Suprapubic skin (tissue), 4 donors: ENCODE data around the gene LRP1B. TPM values are rescaled to one million over a fixed set of nuclear protein-coding genes. Genes with fewer than 3 reads are reported as not detected.

ENCODE experiments used
- DNase-seq, 2 donors: peaks; one replicate each; pipeline ENCODE4 v3.0.0-alpha.2; 2019; ENCODE audit warnings: low spot score in 2 of 2
- H3K27ac ChIP-seq: fragments of 200-600 bp; sonication (generic); one replicate; pipeline ENCODE4 v1.5.1; 2019
- H3K27me3 ChIP-seq: fragments of 200-600 bp; sonication (generic); one replicate; pipeline ENCODE4 v1.5.1; 2019
- H3K36me3 ChIP-seq: fragments of 200-600 bp; sonication (generic); one replicate; pipeline ENCODE4 v1.5.1; 2019
- H3K4me1 ChIP-seq: fragments of 200-600 bp; sonication (generic); one replicate; pipeline ENCODE4 v1.5.1; 2019
- H3K4me3 ChIP-seq: fragments of 200-600 bp; sonication (generic); one replicate; pipeline ENCODE4 v1.5.1; 2019; ENCODE audit warnings: mild to moderate bottlenecking
- H3K9me3 ChIP-seq: fragments of 200-600 bp; sonication (generic); one replicate; pipeline ENCODE4 v1.5.1; 2019
- EP300 ChIP-seq: sonication (generic); formaldehyde crosslinking; IDR thresholded peaks from one replicate; pipeline ENCODE4 v1.6.1; 2017; ENCODE audit warnings: antibody characterized with exemption
- POLR2A ChIP-seq, 2 donors: fragments of 450-650 bp; IDR thresholded peaks; one replicate each; pipeline ENCODE4 v1.6.1; 2017; ENCODE audit warnings: antibody characterized with exemption in 2 of 2, mild to moderate bottlenecking in 2 of 2, moderate library complexity in 2 of 2
- POLR2AphosphoS5 ChIP-seq, 3 donors: sonication (generic); formaldehyde crosslinking; IDR thresholded peaks; one replicate each; pipeline ENCODE4 v1.6.1; 2017; ENCODE audit warnings: antibody characterized with exemption in 3 of 3
- WGBS: methylation state at CpG from one replicate; pipeline ENCODE4 v1.1.5; 2018; 5-methylcytosine and 5-hydroxymethylcytosine counted together
- total RNA-seq, 4 donors: library from RNA; depleted of rRNA; stranded (reverse); fragments of >200 nt; gene quantifications; one replicate each; pipeline ENCODE4 v1.1.0, GENCODE V29; 2016
- TF ChIP-seq, protein P1 (sequence below), 2 donors: fragments of 200-600 bp in 1 of 2; fragments of 450-650 bp in 1 of 2; sonication (generic) in 1 of 2; IDR thresholded peaks; one replicate each; pipeline ENCODE4 v1.5.1; 2016 to 2019; ENCODE audit warnings: antibody characterized with exemption in 2 of 2, mild to moderate bottlenecking in 1 of 2, moderate library complexity in 1 of 2

Gene LRP1B
- total RNA-seq, 4 donors from 2014 or later, result 0.11 to 2.7 (median 1.3) TPM

DNA sequence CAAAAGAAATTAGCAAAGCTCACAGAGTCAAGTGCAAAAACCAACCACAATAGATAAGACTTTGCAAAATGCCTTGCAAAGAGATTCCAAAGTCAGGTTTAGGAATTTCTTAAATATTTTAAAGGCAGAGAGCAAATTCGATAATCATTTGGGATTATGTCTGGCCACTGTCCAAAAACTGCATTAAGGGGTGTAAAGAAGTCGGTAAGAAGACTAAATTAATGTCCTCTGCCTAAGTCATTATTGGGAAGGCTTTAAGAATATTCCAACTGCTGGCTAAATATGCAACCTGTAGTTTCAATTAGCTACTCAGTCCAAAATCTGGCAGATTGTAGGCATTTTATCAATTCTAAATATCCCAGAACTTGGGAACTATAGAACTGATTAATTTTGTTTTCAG lies 13.7 kb upstream of the LRP1B start:
- Histone ChIP-seq H3K27me3 (no peaks in the 10 kb centered on the region), H3K27ac (no peak overlapping the region), H3K36me3 (no peaks in the 10 kb centered on the region), H3K4me1 (no peaks in the 10 kb centered on the region), H3K9me3 (no peaks in the 10 kb centered on the region), H3K4me3 (no peak overlapping the region)
- no peak for DNase-seq
- 58% methylated on average over 2 of the region's 2 CpGs for WGBS
- TF ChIP-seq POLR2AphosphoS5 (IDR thresholded peaks at IDR 0.05) (no peak), POLR2A (IDR thresholded peaks at IDR 0.05) (no peak), EP300 (no peak)
- TF ChIP-seq, protein P1, sequence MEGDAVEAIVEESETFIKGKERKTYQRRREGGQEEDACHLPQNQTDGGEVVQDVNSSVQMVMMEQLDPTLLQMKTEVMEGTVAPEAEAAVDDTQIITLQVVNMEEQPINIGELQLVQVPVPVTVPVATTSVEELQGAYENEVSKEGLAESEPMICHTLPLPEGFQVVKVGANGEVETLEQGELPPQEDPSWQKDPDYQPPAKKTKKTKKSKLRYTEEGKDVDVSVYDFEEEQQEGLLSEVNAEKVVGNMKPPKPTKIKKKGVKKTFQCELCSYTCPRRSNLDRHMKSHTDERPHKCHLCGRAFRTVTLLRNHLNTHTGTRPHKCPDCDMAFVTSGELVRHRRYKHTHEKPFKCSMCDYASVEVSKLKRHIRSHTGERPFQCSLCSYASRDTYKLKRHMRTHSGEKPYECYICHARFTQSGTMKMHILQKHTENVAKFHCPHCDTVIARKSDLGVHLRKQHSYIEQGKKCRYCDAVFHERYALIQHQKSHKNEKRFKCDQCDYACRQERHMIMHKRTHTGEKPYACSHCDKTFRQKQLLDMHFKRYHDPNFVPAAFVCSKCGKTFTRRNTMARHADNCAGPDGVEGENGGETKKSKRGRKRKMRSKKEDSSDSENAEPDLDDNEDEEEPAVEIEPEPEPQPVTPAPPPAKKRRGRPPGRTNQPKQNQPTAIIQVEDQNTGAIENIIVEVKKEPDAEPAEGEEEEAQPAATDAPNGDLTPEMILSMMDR (IDR thresholded peaks at IDR 0.05), result no peak

DNA sequence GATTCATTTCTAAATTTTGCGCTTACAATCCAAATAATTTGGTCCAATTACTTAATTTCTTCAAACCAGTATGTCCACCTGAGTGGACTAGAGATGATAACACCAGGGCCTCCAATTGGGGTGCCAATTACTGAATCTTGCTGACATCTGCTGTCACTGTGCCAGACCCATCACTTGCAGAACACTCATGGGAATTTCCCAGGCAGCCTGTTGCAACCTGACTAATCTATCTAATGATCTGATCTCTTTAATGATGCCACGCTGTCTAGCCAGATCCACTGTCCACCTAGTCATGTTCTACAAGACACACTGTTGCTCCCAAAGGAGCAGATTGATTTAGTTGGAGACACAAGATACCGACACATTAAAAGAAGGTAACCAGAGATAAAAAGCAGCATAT lies 11.8 kb upstream of the LRP1B start:
- H3K27ac ChIP-seq, result no peak overlapping the region
- TF ChIP-seq POLR2A (IDR thresholded peaks at IDR 0.05), result no peak
- TF ChIP-seq POLR2AphosphoS5 (IDR thresholded peaks at IDR 0.05), result no peak
- TF ChIP-seq, protein P1 (IDR thresholded peaks at IDR 0.05), result no peak
- TF ChIP-seq EP300, result no peak
- no peaks in the 10 kb centered on the region for H3K27me3 ChIP-seq
- no peaks in the 10 kb centered on the region for H3K4me1 ChIP-seq
- no peaks in the 10 kb centered on the region for H3K36me3 ChIP-seq
- no peak overlapping the region for H3K4me3 ChIP-seq
- no peak for DNase-seq
- 73% methylated on average over 3 of the region's 3 CpGs for WGBS
- H3K9me3 ChIP-seq, result no peaks in the 10 kb centered on the region

DNA sequence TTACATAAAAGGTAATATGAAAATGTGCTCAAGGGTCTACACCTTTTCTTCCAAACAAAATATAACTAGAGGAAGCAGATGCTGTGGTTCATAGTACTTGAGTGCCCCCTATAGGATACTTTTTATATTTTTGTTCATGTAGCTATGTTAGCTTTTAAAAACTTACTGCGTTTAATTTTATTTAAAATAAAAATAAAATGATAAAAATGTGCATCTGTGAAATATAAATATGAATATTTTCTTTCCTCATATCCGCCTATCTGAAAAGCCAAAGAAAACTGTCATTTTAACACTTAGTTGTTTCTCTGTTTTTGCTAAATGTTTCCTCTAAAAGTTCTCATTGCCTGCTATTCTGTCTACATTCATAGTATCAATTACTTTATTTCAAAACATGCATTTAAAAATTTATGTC lies 9.6 kb upstream of the LRP1B start:
- Histone ChIP-seq H3K4me3 (no peak overlapping the region), H3K27ac (no peak overlapping the region), H3K9me3 (no peaks in the 10 kb centered on the region), H3K27me3 (no peaks in the 10 kb centered on the region), H3K36me3 (no peaks in the 10 kb centered on the region), H3K4me1 (no peaks in the 10 kb centered on the region)
- no peak for TF ChIP-seq POLR2A (IDR thresholded peaks at IDR 0.05)
- TF ChIP-seq, protein P1 (IDR thresholded peaks at IDR 0.05), result peak; percentile 18 to 40
- 9% methylated on average over 2 of the region's 2 CpGs for WGBS
- DNase-seq, result no peak

- no peak overlapping the region for H3K27ac ChIP-seq
- H3K4me1 ChIP-seq, result no peaks in the 10 kb centered on the region
- no peaks in the 10 kb centered on the region for H3K36me3 ChIP-seq
- no peak overlapping the region for H3K4me3 ChIP-seq
- WGBS, result 42% methylated on average over 4 of the region's 4 CpGs
- no peaks in the 10 kb centered on the region for H3K9me3 ChIP-seq
- no peak for DNase-seq
- H3K27me3 ChIP-seq, result no peaks in the 10 kb centered on the region
- TF ChIP-seq, protein P1 (IDR thresholded peaks at IDR 0.05), result no peak
- TF ChIP-seq POLR2AphosphoS5 (IDR thresholded peaks at IDR 0.05), result no peak
- TF ChIP-seq POLR2A (IDR thresholded peaks at IDR 0.05), result no peak
- TF ChIP-seq EP300, result no peak
These were observed 8.6 kb upstream of the LRP1B start for GRCh38 chr2:142139384-142139783.

DNA sequence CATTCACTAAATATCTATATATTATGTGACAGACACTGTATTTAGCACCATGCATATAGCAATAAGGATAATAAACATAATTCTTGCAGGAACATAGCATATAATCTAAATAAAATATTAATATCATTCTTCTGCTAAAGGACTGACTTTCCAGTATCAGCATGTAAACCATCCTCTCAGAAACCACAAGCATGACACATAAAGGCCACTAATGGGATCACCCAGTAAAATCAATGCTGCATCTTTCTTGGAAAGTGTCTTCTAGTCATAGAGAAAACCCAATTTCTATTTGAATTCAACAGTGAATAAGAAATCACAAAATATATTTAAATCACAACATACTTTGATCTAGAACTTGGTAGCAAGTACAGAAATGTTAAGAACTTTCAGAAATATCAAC lies 5.8 kb upstream of the LRP1B start:
- Histone ChIP-seq H3K4me1 (peaks cover 2% of the 10 kb centered on the region), H3K9me3 (no peaks in the 10 kb centered on the region), H3K36me3 (no peaks in the 10 kb centered on the region), H3K27ac (no peak overlapping the region), H3K27me3 (no peaks in the 10 kb centered on the region), H3K4me3 (no peak overlapping the region)
- no peak for TF ChIP-seq POLR2AphosphoS5 (IDR thresholded peaks at IDR 0.05)
- TF ChIP-seq EP300, result no peak
- no peak for TF ChIP-seq POLR2A (IDR thresholded peaks at IDR 0.05)
- TF ChIP-seq, protein P1 (IDR thresholded peaks at IDR 0.05), result no peak
- DNase-seq, result no peak
